ENCODE results near the gene YARS1. TPM values are rescaled to one million over a fixed set of nuclear protein-coding genes. Genes with fewer than 3 reads are reported as not detected.

Gene YARS1
- total RNA-seq, 2 experiments from 2014 or later: 180 to 181 TPM

DNA sequence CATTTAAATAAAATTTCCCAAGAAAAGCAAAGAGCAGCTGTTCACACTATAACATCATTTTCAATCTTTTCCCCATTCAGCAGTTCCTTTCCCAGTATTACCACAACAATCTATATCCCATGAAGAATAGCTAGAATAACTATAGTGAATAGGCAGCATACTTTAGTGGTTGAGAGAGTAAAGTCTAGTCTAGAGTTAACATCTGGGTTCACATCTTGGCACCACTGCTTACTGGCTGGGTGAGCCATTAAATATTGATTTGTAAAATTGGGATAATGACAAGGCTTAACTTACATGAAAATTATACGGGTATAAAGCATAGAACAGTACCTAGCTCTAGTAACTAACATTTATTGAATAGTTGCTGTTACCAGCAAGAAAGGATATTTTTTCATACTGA is 14.7 kb upstream of the YARS1 start:
- no peaks in the 10 kb centered on the region for H3K9me3 Mint-ChIP-seq
- H3K27me3 Mint-ChIP-seq: no peaks in the 10 kb centered on the region
- ATAC-seq (ENCODE audit: low read depth): no peak
- DNase-seq: no peak
- H3K4me3 Mint-ChIP-seq: no peak overlapping the region
- peaks cover 7% of the 10 kb centered on the region for H3K4me1 Mint-ChIP-seq
- POLR2A ChIA-PET: no interaction called here
- peaks cover 46% of the 10 kb centered on the region for H3K36me3 Mint-ChIP-seq
- H3K27ac Mint-ChIP-seq: no peak overlapping the region

- H3K36me3 Mint-ChIP-seq: peaks cover 47% of the 10 kb centered on the region
- H3K27ac Mint-ChIP-seq: no peak overlapping the region
- ATAC-seq (ENCODE audit: low read depth) (no peak), DNase-seq (no peak)
- H3K4me1 Mint-ChIP-seq: peaks cover 7% of the 10 kb centered on the region
- H3K4me3 Mint-ChIP-seq: no peak overlapping the region
- H3K27me3 Mint-ChIP-seq: no peaks in the 10 kb centered on the region
- POLR2A ChIA-PET: interaction anchor here (2.0 kb wide), 1 partner anchor 13 kb away, joined by 6 read pairs; the partner anchor contains the start of genes S100PBP and YARS1
- H3K9me3 Mint-ChIP-seq: no peaks in the 10 kb centered on the region
These were observed 13.1 kb upstream of the YARS1 start for GRCh38 chr1:32830092-32830852.

GRCh38 chr1:32828341-32828740 is 11.2 kb upstream of the YARS1 start:
- Mint-ChIP-seq H3K27ac (no peak overlapping the region), H3K27me3 (no peaks in the 10 kb centered on the region), H3K4me1 (peaks cover 7% of the 10 kb centered on the region), H3K4me3 (no peak overlapping the region), H3K9me3 (no peaks in the 10 kb centered on the region), H3K36me3 (peaks cover 41% of the 10 kb centered on the region)
- POLR2A ChIA-PET: interaction anchor here (1.0 kb wide), 1 partner anchor 10 kb away, joined by 3 read pairs; no protein-coding TSS in a partner anchor
- ATAC-seq (ENCODE audit: low read depth) (no peak), DNase-seq (no peak)

DNA sequence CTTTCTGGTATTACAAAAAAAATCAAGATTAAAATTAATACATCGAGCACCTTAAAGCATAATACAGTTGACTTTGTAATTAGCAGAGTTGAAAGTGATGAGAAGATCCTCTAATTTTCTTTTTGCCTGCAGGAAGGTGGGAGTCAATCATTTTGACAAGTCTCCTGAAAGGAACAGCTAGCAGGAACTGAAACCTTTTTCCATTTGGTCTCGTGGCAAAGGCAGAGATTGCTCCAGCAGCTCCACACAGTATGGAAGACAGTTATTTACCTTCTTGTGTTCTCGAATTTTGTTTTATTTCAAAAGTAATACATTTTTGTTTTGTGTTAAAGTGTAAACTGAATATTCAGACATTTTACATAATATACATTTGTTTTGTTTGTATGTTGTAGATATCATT is 8.0 kb upstream of the YARS1 start:
- ATAC-seq (ENCODE audit: low read depth) (no peak), DNase-seq (no peak)
- POLR2A ChIA-PET: no interaction called here
- no peaks in the 10 kb centered on the region for H3K27me3 Mint-ChIP-seq
- H3K27ac Mint-ChIP-seq: no peak overlapping the region
- no peaks in the 10 kb centered on the region for H3K9me3 Mint-ChIP-seq
- peaks cover 30% of the 10 kb centered on the region for H3K36me3 Mint-ChIP-seq
- no peak overlapping the region for H3K4me3 Mint-ChIP-seq
- H3K4me1 Mint-ChIP-seq: peaks cover 11% of the 10 kb centered on the region

DNA sequence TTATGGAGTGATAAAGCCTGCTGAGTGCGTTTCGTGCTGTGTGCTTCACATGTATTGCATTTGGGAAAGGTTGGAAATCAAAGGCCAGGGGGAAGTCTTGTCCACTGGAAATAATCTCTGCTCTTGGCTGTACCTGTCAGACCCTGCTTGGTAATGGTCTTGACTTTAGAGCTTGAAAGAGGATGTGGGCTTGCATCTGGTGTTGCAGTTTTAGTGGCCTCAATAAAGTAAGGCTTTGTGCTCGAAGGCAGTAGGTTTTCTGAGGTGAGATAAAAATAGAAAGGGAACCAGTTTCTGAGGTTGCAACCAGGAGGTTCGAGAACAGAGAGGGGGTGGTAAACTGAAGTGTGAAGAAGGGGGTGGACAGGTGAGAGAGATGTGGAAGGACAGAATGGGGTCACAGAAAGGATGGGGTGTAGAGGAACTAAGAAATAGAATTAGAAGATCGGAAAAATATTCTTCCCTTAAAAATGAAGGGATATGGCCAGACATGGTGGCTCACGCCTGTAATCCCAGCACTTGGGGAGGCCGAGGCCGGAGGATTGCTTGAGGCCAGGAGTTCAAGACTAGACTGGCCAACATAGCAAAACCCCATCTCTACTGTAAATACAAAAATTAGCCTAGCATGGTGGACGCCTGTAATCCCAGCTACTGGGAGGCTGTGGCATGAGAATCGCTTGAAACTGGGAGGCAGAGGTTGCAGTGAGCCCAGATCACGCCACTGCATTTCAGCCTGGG is 1.8 kb upstream of the YARS1 start:
- DNase-seq: no peak
- ATAC-seq (ENCODE audit: low read depth): peak; percentile 23
- Mint-ChIP-seq H3K36me3 (peaks cover 18% of the 10 kb centered on the region), H3K27ac (peak overlapping the region; percentile 88), H3K9me3 (no peaks in the 10 kb centered on the region), H3K4me1 (peaks cover 27% of the 10 kb centered on the region), H3K4me3 (peak overlapping the region; percentile 97), H3K27me3 (no peaks in the 10 kb centered on the region)
- POLR2A ChIA-PET: interaction anchor here (0.9 to 1.5 kb wide), 4 partner anchors 9 to 280 kb away, joined by 3 to 5 read pairs (median 4); no protein-coding TSS in a partner anchor

- ATAC-seq (ENCODE audit: low read depth) (peak; percentile 5), DNase-seq (peak; percentile 72)
- Mint-ChIP-seq H3K4me3 (peak overlapping the region; percentile 97), H3K27me3 (no peaks in the 10 kb centered on the region), H3K4me1 (peaks cover 35% of the 10 kb centered on the region), H3K36me3 (peaks cover 24% of the 10 kb centered on the region), H3K27ac (peak overlapping the region; percentile 88), H3K9me3 (no peaks in the 10 kb centered on the region)
- POLR2A ChIA-PET: interaction anchor here (0.6 to 2.9 kb wide), 12 partner anchors 10 to 532 kb away, joined by 3 to 11 read pairs (median 4); partner anchors contain the start of genes RBBP4 and ZBTB8OS
These were observed 943 bp upstream of the YARS1 start for GRCh38 chr1:32817815-32818786.

DNA sequence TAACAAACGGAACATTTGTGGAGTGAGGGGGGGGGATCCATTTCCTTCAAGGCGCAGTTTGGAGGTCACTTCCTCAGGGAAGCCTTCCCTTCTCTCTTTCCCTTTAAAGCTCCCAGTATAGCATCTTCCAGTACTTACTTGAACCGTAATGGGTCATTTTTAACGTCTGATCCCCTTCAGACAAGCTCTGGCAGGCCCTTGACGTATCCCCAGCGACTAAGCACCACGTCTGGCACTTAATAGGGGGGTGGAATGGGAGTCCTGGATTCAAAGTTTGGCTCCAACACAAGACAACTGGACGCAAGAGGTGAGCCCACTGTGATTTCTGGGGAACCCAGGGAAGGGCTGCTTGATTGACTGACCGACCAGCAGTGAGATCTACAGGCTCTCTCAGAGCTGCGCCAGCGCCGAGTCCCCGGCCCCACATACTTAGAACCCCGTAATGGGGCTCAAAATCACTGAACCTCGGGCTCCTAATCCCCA is 441 bp downstream of the YARS1 start:
- H3K36me3 Mint-ChIP-seq: peaks cover 27% of the 10 kb centered on the region
- POLR2A ChIA-PET: interaction anchor here (0.6 to 2.9 kb wide), 11 partner anchors 13 to 550 kb away, joined by 3 to 11 read pairs (median 4); partner anchors contain the start of genes RBBP4 and ZBTB8OS

DNA sequence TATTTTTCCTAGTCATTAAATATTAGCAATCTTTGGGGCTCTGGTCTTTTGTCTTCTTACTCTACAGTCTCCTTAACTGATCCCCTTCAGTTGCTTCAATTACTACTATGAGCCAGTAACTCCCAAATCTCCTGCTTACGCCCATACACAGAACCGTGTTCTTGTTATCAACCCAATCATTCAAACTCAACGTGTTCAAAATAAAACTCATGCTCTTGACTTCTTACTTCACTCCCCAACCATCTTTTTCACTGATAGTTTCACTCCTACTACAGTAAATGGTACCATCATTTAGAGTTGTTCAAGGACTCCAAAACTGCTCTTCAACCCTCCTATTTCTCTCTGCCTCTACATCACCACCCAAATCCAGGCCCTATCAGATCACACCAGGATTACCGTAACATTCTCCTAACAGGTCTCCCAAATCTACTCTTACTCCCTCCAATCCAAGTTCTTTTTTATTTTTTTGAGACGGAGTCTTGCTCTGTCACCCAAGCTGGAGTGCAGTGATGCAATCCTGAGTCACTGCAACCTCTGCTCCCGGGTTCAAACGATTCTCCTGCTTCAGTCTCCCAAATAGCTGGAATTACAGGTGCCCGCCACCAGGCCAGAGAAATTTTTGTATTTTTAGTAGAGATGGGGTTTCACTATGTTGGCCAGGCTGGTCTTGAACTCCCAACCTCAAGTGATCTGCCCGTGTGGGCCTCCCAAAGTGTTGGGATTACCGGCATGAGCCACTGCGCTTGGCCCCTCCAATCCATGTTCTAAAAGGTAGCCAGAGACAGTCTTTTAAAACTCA is 3.0 kb downstream of the YARS1 start:
- Mint-ChIP-seq H3K9me3 (no peaks in the 10 kb centered on the region), H3K27ac (peak overlapping the region; percentile 43), H3K4me1 (peaks cover 43% of the 10 kb centered on the region), H3K27me3 (no peaks in the 10 kb centered on the region), H3K4me3 (peak overlapping the region; percentile 31), H3K36me3 (peaks cover 37% of the 10 kb centered on the region)
- ATAC-seq (ENCODE audit: low read depth) (no peak), DNase-seq (no peak)
- POLR2A ChIA-PET: no interaction called here

More for the DNA sequence above, 441 bp downstream of the YARS1 start:
- H3K27ac Mint-ChIP-seq: peak overlapping the region; percentile 88
- no peaks in the 10 kb centered on the region for H3K9me3 Mint-ChIP-seq
- H3K4me1 Mint-ChIP-seq: peaks cover 42% of the 10 kb centered on the region
- peak overlapping the region; percentile 97 for H3K4me3 Mint-ChIP-seq
- ATAC-seq (ENCODE audit: low read depth) (peak; percentile 1), DNase-seq (no peak)
- H3K27me3 Mint-ChIP-seq: no peaks in the 10 kb centered on the region

GRCh38 chr1:32811917-32812316 is 5.2 kb downstream of the YARS1 start:
- peaks cover 53% of the 10 kb centered on the region for H3K36me3 Mint-ChIP-seq
- H3K27me3 Mint-ChIP-seq: no peaks in the 10 kb centered on the region
- DNase-seq (no peak), ATAC-seq (ENCODE audit: low read depth) (no peak)
- POLR2A ChIA-PET: interaction anchor here (0.6 kb wide), 1 partner anchor 8 kb away, joined by 7 read pairs; no protein-coding TSS in a partner anchor
- no peak overlapping the region for H3K4me3 Mint-ChIP-seq
- H3K27ac Mint-ChIP-seq: peak overlapping the region; percentile 8
- H3K9me3 Mint-ChIP-seq: no peaks in the 10 kb centered on the region
- H3K4me1 Mint-ChIP-seq: peaks cover 45% of the 10 kb centered on the region

DNA sequence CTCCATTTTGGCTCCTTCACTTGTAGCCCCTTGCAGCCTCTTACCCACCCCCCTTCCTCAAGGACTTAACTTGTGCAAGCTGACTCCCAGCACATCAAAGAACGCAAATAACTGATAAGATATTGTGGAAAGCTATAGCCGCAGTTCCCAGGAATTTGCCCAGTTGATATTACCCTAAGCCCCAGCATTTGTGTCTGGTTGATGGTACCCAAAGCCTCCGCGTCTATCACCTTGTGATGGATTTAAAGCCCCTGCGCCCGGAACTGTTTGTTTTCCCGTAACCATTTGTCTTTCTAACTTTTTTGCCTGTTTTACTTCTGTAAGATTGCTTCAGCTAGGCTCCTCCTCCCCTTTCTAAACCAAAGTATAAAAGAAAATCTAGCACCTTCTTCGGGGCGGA is 5.9 kb downstream of the YARS1 start:
- Mint-ChIP-seq H3K27ac (no peak overlapping the region), H3K4me1 (peaks cover 48% of the 10 kb centered on the region), H3K36me3 (peaks cover 54% of the 10 kb centered on the region), H3K27me3 (no peaks in the 10 kb centered on the region), H3K4me3 (no peak overlapping the region), H3K9me3 (no peaks in the 10 kb centered on the region)
- POLR2A ChIA-PET: interaction anchor here (0.6 kb wide), 2 partner anchors 9 to 26 kb away, joined by 3 to 7 read pairs; no protein-coding TSS in a partner anchor
- ATAC-seq (ENCODE audit: low read depth): no peak
- no peak for DNase-seq

DNA sequence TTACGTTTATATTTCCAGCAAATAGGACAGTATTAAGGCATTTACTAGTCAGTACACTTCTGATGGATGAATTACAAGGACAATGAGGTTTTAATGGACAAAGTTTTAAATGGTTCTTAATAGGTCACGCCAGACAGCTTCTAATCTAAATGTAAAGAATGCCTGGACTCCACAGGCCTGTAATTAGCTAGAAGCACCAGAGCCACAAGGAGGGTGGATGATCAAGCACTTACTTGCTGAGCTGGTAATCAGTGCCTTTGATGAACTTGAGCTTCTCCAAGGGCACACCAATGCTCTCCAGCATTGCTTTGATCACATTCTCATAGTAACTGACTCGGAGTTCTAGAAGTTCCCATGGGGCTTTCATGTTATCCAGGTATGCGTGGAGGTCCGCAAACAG is 6.8 kb downstream of the YARS1 start:
- H3K4me3 Mint-ChIP-seq: no peak overlapping the region
- H3K36me3 Mint-ChIP-seq: peaks cover 58% of the 10 kb centered on the region
- POLR2A ChIA-PET: no interaction called here
- peaks cover 44% of the 10 kb centered on the region for H3K4me1 Mint-ChIP-seq
- no peak overlapping the region for H3K27ac Mint-ChIP-seq
- no peaks in the 10 kb centered on the region for H3K9me3 Mint-ChIP-seq
- DNase-seq: no peak
- ATAC-seq (ENCODE audit: low read depth): no peak
- H3K27me3 Mint-ChIP-seq: no peaks in the 10 kb centered on the region

GRCh38 chr1:32808580-32808979 is 8.6 kb downstream of the YARS1 start:
- Mint-ChIP-seq H3K27ac (no peak overlapping the region), H3K27me3 (no peaks in the 10 kb centered on the region), H3K36me3 (peaks cover 55% of the 10 kb centered on the region), H3K9me3 (no peaks in the 10 kb centered on the region), H3K4me3 (no peak overlapping the region), H3K4me1 (peaks cover 32% of the 10 kb centered on the region)
- no peak for DNase-seq
- POLR2A ChIA-PET: no interaction called here
- no peak for ATAC-seq (ENCODE audit: low read depth)

Data from activated naive CD8-positive, alpha-beta T cell treated with anti-CD3 and anti-CD28 coated beads, Interleukin-2, amount 10 ng/mL, durations not matched to agents 7 days and 5 days (primary cell).